ENCODE data around the gene JUP.

JUP gene

DNA sequence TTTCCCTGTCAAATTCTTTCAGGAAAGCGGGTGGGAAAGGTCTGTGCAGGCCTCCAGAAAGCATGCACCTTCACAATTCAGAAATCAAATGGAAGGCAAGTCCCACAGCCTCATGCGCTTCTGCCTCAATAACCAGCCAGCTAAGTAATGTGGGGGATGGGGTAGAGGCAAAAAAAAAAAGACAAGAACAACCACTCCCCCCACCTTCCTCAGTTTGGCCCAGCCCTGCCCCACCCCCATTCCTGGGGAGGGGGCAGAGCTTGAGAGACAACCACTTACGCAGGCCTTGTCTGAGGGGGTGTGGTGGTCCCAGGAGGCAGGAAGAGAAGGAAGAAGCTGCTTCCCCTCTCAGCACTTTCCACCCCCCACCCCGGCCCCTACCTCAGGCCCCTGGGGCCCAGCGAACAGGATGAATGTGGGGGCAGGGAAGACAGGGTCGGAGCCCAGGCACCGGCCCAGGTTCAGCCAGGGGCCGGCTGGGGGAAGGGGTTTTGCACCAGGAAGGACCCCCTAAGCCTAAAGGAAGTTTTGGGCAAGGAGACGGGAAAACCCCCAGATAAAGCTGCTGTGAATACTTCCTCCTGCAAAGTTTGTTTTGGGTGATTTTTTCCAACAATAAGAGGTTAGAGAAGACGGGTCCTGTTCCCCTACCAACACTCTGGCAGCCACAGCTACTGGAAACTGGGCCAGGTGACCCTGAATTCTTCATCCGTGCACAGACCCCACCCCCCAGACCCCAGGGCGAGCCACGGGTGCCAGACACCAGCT is 1.2 kb downstream of the JUP start:
- DNase-seq (ENCODE audit: low read depth, low spot score), result no peak

DNA sequence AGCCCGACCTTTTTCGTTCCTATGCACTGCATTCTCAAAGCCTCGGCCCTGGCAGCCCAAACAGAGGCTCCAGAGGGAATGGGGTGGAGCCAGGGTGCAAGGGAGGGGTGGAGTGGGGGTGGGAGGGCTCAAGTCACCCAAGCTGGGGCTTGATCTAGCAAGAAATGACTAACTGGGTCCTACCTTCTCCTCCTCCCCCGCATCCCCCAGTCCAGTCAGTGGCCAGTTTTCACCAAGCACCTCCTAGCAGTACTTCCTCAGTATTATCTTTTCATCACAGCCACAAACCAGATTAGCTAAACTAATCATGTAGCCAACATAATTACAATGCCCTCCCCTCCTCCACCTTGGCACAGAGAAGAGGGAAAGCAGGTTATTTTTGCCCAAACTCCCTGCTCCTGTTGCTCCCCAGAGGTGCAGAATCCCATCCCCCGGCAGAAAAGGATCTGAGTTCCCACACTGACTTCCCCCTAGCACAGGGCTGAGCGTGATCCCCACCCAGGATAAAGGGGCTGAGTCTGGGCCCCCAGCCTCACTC is 2.2 kb downstream of the JUP start:
- POLR2A ChIA-PET, result interaction anchor here (0.7 kb wide), 1 partner anchor 122 kb away, joined by 3 read pairs; no protein-coding TSS in a partner anchor
- DNase-seq (ENCODE audit: low read depth, low spot score), result no peak

More for the DNA sequence above, 1.2 kb downstream of the JUP start:
- TF ChIP-seq, protein P1, sequence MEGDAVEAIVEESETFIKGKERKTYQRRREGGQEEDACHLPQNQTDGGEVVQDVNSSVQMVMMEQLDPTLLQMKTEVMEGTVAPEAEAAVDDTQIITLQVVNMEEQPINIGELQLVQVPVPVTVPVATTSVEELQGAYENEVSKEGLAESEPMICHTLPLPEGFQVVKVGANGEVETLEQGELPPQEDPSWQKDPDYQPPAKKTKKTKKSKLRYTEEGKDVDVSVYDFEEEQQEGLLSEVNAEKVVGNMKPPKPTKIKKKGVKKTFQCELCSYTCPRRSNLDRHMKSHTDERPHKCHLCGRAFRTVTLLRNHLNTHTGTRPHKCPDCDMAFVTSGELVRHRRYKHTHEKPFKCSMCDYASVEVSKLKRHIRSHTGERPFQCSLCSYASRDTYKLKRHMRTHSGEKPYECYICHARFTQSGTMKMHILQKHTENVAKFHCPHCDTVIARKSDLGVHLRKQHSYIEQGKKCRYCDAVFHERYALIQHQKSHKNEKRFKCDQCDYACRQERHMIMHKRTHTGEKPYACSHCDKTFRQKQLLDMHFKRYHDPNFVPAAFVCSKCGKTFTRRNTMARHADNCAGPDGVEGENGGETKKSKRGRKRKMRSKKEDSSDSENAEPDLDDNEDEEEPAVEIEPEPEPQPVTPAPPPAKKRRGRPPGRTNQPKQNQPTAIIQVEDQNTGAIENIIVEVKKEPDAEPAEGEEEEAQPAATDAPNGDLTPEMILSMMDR (IDR thresholded peaks at IDR 0.05; ENCODE audit: insufficient read depth, low read length, missing control alignments), result no peak
- peak overlapping the region; percentile 61 for H3K4me3 ChIP-seq (ENCODE audit: low read depth, low read length)
- POLR2A ChIA-PET, result interaction anchor here (1.1 to 2.2 kb wide), 3 partner anchors 8 to 97 kb away, joined by 3 to 12 read pairs (median 4); partner anchors contain the start of gene EIF1
- CTCF ChIA-PET, result interaction anchor here (0.6 to 3.5 kb wide), 12 partner anchors 8 to 235 kb away, joined by 3 to 52 read pairs (median 8); partner anchors contain the start of gene NKIRAS2

DNA sequence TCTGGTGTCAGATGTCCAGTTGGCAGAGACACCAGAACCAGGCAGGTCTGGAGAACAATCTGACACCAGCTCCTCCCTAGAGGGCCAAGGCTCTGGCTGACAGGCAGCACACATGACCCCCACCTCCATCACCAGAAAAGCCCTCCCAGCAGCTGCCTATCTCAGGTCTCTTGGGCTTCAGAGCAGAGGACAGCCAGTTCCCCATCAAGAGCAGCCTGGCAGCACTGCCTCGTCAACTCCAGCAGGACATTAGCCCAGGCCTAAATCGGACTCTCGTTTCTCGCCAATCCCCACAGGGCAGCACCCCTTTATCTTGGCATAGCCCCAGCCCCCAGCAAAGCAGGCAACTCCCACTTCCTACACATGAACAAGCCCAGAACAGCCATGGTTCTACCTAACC is 4.4 kb downstream of the JUP start:
- TF ChIP-seq, protein P1 (IDR thresholded peaks at IDR 0.05; ENCODE audit: insufficient read depth, low read length, missing control alignments), result no peak
- POLR2A ChIA-PET, result no interaction called here
- CTCF ChIA-PET, result interaction anchor here (5.5 kb wide), 1 partner anchor 20 kb away, joined by 34 read pairs; no protein-coding TSS in a partner anchor
- no peak overlapping the region for H3K4me3 ChIP-seq (ENCODE audit: low read depth, low read length)
- DNase-seq (ENCODE audit: low read depth, low spot score), result no peak

More for the DNA sequence above, 2.2 kb downstream of the JUP start:
- CTCF ChIA-PET, result interaction anchor here (2.8 to 3.5 kb wide), 2 partner anchors 10 to 16 kb away, joined by 11 to 52 read pairs; no protein-coding TSS in a partner anchor
- no peak overlapping the region for H3K4me3 ChIP-seq (ENCODE audit: low read depth, low read length)
- TF ChIP-seq, protein P1 (IDR thresholded peaks at IDR 0.05; ENCODE audit: insufficient read depth, low read length, missing control alignments), result no peak

DNA sequence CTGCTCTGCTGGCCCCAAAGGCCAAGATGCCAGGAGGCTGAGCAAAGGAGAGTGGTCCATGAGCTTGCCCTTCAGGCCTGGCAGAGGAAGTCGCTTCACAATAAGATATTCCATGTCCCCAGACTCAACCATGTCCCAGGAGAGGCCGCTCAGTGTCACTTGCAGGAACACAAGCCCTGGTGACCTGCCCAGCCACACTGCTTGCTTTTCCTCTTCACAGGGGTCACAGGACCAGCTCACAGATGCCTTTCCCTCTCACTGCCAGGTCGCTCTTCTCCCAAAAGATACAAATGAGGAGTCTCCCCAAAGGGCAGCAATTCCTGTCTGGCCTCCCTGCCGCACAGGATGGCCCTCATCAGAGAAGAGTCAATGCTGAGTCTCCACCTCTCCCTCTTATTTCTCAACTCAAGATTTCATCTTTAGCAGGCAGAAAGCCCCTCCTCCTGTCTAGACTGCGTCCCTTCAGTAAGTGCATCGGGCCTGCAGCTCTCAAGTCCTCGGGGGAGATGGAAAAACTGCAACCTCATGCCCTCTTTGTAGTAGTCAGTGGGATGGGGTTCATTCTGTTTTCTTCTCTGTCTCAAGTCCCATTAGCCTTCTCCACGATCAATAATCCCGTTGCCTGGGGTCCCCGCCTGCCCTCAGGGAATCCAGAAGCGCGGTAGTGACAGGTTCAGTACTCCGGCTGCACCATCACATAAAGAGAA is 5.0 kb downstream of the JUP start:
- no peak overlapping the region for H3K4me3 ChIP-seq (ENCODE audit: low read depth, low read length)
- ChIA-PET POLR2A (no interaction called here), CTCF (interaction anchor here (1.0 to 5.5 kb wide), 2 partner anchors 20 to 44 kb away, joined by 4 to 34 read pairs; no protein-coding TSS in a partner anchor)
- DNase-seq (ENCODE audit: low read depth, low spot score), result no peak
- TF ChIP-seq, protein P1 (IDR thresholded peaks at IDR 0.05; ENCODE audit: insufficient read depth, low read length, missing control alignments), result no peak

DNA sequence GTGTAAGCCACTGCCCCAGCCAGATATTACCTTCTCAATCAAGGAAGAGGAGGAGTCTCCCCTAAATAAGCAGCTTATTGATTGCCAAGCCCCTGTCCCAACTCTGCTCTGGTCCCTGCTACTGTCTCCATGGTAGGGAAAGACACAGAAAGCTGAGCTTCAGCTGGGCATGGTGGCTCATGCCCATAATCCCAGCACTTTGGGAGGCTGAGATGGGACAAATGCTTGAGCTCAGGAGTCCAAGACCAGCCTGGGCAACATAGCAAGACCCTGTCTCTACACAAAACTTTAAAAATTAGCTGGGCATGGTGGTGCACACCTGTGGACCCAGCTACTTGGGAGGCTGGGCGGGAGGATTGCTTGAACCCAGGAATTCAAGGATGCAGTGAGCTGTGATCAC is 6.6 kb downstream of the JUP start:
- H3K4me3 ChIP-seq (ENCODE audit: low read depth, low read length), result no peak overlapping the region
- POLR2A ChIA-PET, result no interaction called here
- DNase-seq (ENCODE audit: low read depth, low spot score), result no peak
- TF ChIP-seq, protein P1 (IDR thresholded peaks at IDR 0.05; ENCODE audit: insufficient read depth, low read length, missing control alignments), result no peak
- CTCF ChIA-PET, result interaction anchor here (1.3 to 5.5 kb wide), 3 partner anchors 22 to 84 kb away, joined by 3 to 34 read pairs (median 3); partner anchors contain the start of gene P3H4

Measured in AG04449 (cell line).